GM12873 (cell line): Measurements from ENCODE around the gene SH2D3C.

Experiments
- TF ChIP-seq, protein P1 (sequence below): IDR thresholded peaks from 2 replicates; pipeline ENCODE4 v1.5.1; 2012; ENCODE audit warnings: low read depth, mild to moderate bottlenecking, moderate library complexity, low read length, control low read depth; ENCODE audit not compliant: insufficient read depth; ENCODE audit errors: missing control alignments

SH2D3C gene

DNA sequence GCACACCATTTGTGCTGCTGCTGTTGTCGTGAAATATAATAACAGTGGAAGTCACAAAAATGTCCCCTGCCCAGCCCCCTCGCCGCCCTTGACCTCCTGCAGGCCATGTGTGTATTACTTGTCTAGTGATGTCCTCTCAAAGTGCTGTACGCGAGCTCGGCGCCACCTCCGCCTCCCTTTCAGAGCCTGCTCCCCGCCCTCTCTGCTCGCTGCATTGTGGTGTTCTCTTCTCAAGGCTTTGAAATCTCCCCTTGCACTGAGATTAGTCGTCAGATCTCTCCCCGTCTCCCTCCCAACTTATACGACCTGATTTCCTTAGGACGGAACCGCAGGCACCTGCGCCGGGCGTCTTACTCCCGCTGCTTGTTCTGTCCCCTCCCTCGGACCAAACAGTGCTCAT lies 86.4 kb downstream of the SH2D3C start:
- TF ChIP-seq, protein P1, sequence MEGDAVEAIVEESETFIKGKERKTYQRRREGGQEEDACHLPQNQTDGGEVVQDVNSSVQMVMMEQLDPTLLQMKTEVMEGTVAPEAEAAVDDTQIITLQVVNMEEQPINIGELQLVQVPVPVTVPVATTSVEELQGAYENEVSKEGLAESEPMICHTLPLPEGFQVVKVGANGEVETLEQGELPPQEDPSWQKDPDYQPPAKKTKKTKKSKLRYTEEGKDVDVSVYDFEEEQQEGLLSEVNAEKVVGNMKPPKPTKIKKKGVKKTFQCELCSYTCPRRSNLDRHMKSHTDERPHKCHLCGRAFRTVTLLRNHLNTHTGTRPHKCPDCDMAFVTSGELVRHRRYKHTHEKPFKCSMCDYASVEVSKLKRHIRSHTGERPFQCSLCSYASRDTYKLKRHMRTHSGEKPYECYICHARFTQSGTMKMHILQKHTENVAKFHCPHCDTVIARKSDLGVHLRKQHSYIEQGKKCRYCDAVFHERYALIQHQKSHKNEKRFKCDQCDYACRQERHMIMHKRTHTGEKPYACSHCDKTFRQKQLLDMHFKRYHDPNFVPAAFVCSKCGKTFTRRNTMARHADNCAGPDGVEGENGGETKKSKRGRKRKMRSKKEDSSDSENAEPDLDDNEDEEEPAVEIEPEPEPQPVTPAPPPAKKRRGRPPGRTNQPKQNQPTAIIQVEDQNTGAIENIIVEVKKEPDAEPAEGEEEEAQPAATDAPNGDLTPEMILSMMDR = no peak

DNA sequence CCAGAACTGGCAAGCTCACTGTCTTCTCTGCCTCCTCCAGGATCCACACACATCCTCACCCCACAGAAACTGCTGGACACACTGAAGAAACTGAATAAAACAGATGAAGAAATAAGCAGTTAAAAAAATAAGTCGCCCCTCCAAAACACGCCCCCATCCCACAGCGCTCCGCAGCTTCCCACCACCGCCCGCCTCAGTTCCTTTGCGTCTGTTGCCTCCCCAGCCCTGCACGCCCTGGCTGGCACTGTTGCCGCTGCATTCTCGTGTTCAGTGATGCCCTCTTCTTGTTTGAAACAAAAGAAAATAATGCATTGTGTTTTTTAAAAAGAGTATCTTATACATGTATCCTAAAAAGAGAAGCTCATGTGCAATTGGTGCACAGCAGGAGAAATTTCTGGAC lies 87.7 kb downstream of the SH2D3C start:
- TF ChIP-seq, protein P1 = no peak

DNA sequence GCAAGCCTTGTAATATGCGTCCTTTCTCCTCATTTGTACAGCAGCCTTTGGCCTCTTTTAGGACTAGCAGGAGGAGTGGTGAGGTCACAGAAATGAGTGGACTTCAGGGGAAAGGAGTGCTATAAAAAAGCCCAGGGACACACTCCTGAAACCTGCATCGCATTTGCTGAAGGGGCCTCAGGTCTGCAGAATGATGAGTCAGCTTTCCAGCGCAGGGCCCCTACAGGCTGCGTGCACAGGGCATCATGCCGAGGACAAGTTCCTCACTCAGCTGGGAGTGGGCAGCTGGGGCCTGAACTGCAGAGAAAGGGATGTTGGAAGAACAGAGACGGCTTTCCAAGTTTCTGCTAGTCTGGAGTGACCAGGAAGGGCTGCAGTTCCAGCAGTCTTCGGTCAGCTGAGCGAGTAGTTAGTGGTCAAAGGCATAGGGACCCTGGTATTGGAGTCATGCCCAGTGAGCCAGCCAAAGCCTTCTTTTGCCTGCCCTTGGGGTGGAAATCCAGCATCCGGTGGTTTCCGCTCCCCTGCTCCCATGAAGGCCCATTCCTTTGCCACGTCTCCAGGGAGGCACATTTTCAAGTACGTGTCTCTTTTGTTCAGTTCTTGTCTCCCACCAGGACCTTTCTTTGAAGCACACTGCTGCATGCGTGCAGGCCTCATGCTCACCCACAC lies 89.0 kb downstream of the SH2D3C start:
- TF ChIP-seq, protein P1 = no peak
